HepG2 (cell line): ENCODE data around the gene PDE4D. TPM values are rescaled to one million over a fixed set of nuclear protein-coding genes. Genes with fewer than 3 reads are reported as not detected.

Experiments
- ATAC-seq: fragments of 200-7000 bp; cut with Tn5 transposase; 3 replicates; pipeline ENCODE4 v1.9.1; 2020; ENCODE audit warnings: mild to moderate bottlenecking, moderate library complexity
- BruUV-seq: library from RNA; stranded (reverse); fragments of 400-500 nt; replicated peaks from 2 replicates; lab custom pipeline; 2021; lab: Mats Ljungman, UMichigan
- CTCF ChIA-PET: fragments of 300-600 bp; formaldehyde crosslinking; extraction: SDS; loops from one replicate; lab custom pipeline; 2021; ENCODE audit warnings: low total read pairs, inconsistent platforms, low intra/inter-chr PET ratio; lab: Yijun Ruan, JAX
- POLR2A ChIA-PET: fragments of 350-600 bp; sonication (Branson Sonifier 250); formaldehyde crosslinking; loops from one replicate; lab custom pipeline; 2020; ENCODE audit warnings: antibody characterized with exemption, inconsistent platforms; lab: Yijun Ruan, JAX
- DNase-seq: peaks from one replicate; pipeline ENCODE4 v3.0.0-alpha.2; 2015; ENCODE audit warnings: low spot score
- FAIRE-seq: peaks from 3 replicates; lab custom pipeline; 2011; peaks lifted over from hg19 to GRCh38; lab: Jason Lieb, UNC
- H2AFZ ChIP-seq: one replicate; pipeline ENCODE4 v1.6.1; 2011; ENCODE audit warnings: low read length, inconsistent platforms
- H3K27ac ChIP-seq: fragments of 300-600 bp; 3 replicates; pipeline ENCODE4 v1.8.0; 2011; ENCODE audit warnings: mixed run types, mild to moderate bottlenecking, mixed read lengths, low read length, inconsistent platforms; ENCODE audit not compliant: insufficient read depth; ENCODE audit errors: extremely low read length
- H3K27me3 ChIP-seq, 2 experiments: fragments of 200-600 bp in 1 of 2; 2 replicates in 1 of 2; 3 replicates in 1 of 2; pipeline versions ENCODE4 v1.6.0 to v1.8.0; 2011; ENCODE audit warnings: low read length in 2 of 2, mild to moderate bottlenecking in 2 of 2, moderate library complexity in 2 of 2, inconsistent platforms in 1 of 2; ENCODE audit not compliant: insufficient read depth in 2 of 2, control insufficient read depth in 1 of 2
- H3K36me3 ChIP-seq, 2 experiments: fragments of 200-600 bp in 1 of 2; replicated peaks in 1 of 2; 2 replicates in 1 of 2; 3 replicates in 1 of 2; pipeline versions ENCODE4 v1.5.1 to v1.8.0; 2011; ENCODE audit warnings: low read length in 2 of 2, inconsistent platforms in 1 of 2; ENCODE audit not compliant: insufficient read depth in 2 of 2, control insufficient read depth in 1 of 2
- H3K4me1 ChIP-seq: 2 replicates; pipeline ENCODE4 v1.5.1; 2012; ENCODE audit warnings: low read length, inconsistent platforms; ENCODE audit not compliant: insufficient read depth
- H3K4me2 ChIP-seq: 2 replicates; pipeline ENCODE4 v1.6.0; 2011; ENCODE audit warnings: low read depth, low read length, inconsistent platforms
- H3K4me3 ChIP-seq, 3 experiments: fragments of 200-600 bp in 1 of 3; sonication (generic), shearing (Covaris generic) in 1 of 3; replicated peaks in 1 of 3; 2 replicates each; pipeline ENCODE4 v1.5.1; 2011 to 2016; ENCODE audit warnings: low read length in 3 of 3, inconsistent platforms in 2 of 3, low read depth in 2 of 3, mild to moderate bottlenecking in 2 of 3, control low read depth in 1 of 3, mixed read lengths in 1 of 3; ENCODE audit not compliant: insufficient read depth in 1 of 3
- H3K79me2 ChIP-seq: one replicate; pipeline ENCODE4 v1.6.1; 2011; ENCODE audit warnings: low read length, inconsistent platforms; ENCODE audit not compliant: insufficient read depth
- H3K9ac ChIP-seq: 2 replicates; pipeline ENCODE4 v1.6.0; 2011; ENCODE audit warnings: mild to moderate bottlenecking, low read depth, low read length, inconsistent platforms; ENCODE audit not compliant: insufficient read depth
- H3K9me3 ChIP-seq: 2 replicates; pipeline ENCODE4 v1.5.1; 2012; ENCODE audit warnings: mild to moderate bottlenecking, low read length
- H4K20me1 ChIP-seq: 2 replicates; pipeline ENCODE4 v1.6.0; 2011; ENCODE audit warnings: inconsistent platforms, mild to moderate bottlenecking, low read length, moderate library complexity; ENCODE audit not compliant: insufficient read depth
- ARID2 ChIP-seq: sonication (generic); formaldehyde crosslinking; IDR thresholded peaks from 2 replicates; pipeline ENCODE4 v1.8.1; 2022; ENCODE audit warnings: mild to moderate bottlenecking, missing genetic modification reagents, borderline replicate concordance
- BRCA1 ChIP-seq: sonication (generic); formaldehyde crosslinking; IDR thresholded peaks from 2 replicates; pipeline ENCODE4 v1.4.0; 2020; ENCODE audit warnings: missing genetic modification reagents
- FOXA3 ChIP-seq: IDR thresholded peaks from 2 replicates; pipeline ENCODE4 v1.6.1; 2016; ENCODE audit warnings: missing genetic modification reagents, missing compliant biosample characterization
- FOXJ3 ChIP-seq: sonication (generic); formaldehyde crosslinking; IDR thresholded peaks from 2 replicates; pipeline ENCODE4 v1.4.0; 2020; ENCODE audit warnings: missing genetic modification reagents, mild to moderate bottlenecking, borderline replicate concordance
- GFI1 ChIP-seq: sonication (generic); formaldehyde crosslinking; IDR thresholded peaks from 2 replicates; pipeline ENCODE4 v1.5.0; 2020; ENCODE audit warnings: missing genetic modification reagents, mild to moderate bottlenecking, borderline replicate concordance
- KDM2A ChIP-seq: sonication (generic); formaldehyde crosslinking; IDR thresholded peaks from 2 replicates; pipeline ENCODE4 v1.4.0; 2020; ENCODE audit warnings: low read depth, missing genetic modification reagents, borderline replicate concordance
- MATR3 ChIP-seq: sonication (generic); formaldehyde crosslinking; IDR thresholded peaks from 2 replicates; pipeline ENCODE4 v1.4.0; 2020; ENCODE audit warnings: missing genetic modification reagents
- MED1 ChIP-seq: sonication (generic); formaldehyde crosslinking; IDR thresholded peaks from 2 replicates; pipeline ENCODE4 v1.4.0; 2020; ENCODE audit warnings: missing genetic modification reagents
- MEF2D ChIP-seq: sonication (generic); formaldehyde crosslinking; IDR thresholded peaks from 2 replicates; pipeline ENCODE4 v1.5.1; 2020; ENCODE audit warnings: mild to moderate bottlenecking, missing genetic modification reagents
- SOX13 ChIP-seq, 3 experiments: fragments of 450-650 bp in 1 of 3; sonication (generic) in 1 of 3; formaldehyde crosslinking in 1 of 3; IDR thresholded peaks in 2 of 3; conservative IDR thresholded peaks in 1 of 3; 2 replicates each; pipeline versions ENCODE4 v1.5.0 to v1.6.1; 2016 to 2020; ENCODE audit warnings: antibody characterized with exemption in 1 of 3, mild to moderate bottlenecking in 1 of 3, missing compliant biosample characterization in 1 of 3, missing genetic modification reagents in 1 of 3, moderate library complexity in 1 of 3
- SOX5 ChIP-seq: IDR thresholded peaks from 2 replicates; pipeline ENCODE4 v1.6.1; 2016; ENCODE audit warnings: borderline replicate concordance
- SP2 ChIP-seq: sonication (generic); formaldehyde crosslinking; IDR thresholded peaks from 2 replicates; pipeline ENCODE4 v1.5.1; 2020; ENCODE audit warnings: mild to moderate bottlenecking, missing genetic modification reagents
- U2AF2 ChIP-seq: fragments of 200-400 bp; formaldehyde crosslinking; IDR thresholded peaks from 2 replicates; pipeline ENCODE4 v1.6.1; 2017; ENCODE audit warnings: low read depth, mild to moderate bottlenecking, low read length
- WGBS: methylation state at CpG from one replicate; pipeline ENCODE4 v1.1.6; 2017; ENCODE audit warnings: low lambda C conversion rate; 5-methylcytosine and 5-hydroxymethylcytosine counted together
- in situ Hi-C: cut with HindIII; loops from 2 replicates; pipeline ENCODE4 v1.10.0; 2017; ENCODE audit warnings: low pct_unique_long_range_greater_than_20kb; ENCODE audit not compliant: extremely low pct_ligation_motif_present
- intact Hi-C: fragments of 100-400 bp; cut with micrococcal nuclease; formaldehyde crosslinking; loops from one replicate; pipeline ENCODE4 v1.10.0; 2022; ENCODE audit not compliant: unreplicated experiment
- polyA plus RNA-seq, 8 experiments: library from polyadenylated mRNA; depleted of rRNA in 3 of 8; stranded (reverse) in 7 of 8; unstranded in 1 of 8; fragments of >200 nt; fragmentation: Illumina TruSeq in 4 of 8; extraction: Trizol in 4 of 8; gene quantifications; 2 replicates each; pipeline versions ENCODE4 v1.2.1 to v1.2.3, GENCODE V29; 2011 to 2016; ENCODE audit warnings: low read depth in 4 of 8, missing spikeins in 1 of 8, mixed read lengths in 1 of 8; ENCODE audit not compliant: insufficient read depth in 1 of 8
- total RNA-seq, 5 experiments: library from RNA; depleted of rRNA; stranded (reverse); fragments of >200 nt; fragmentation: Illumina TruSeq; extraction: Trizol; gene quantifications; 2 replicates each; pipeline ENCODE4 v1.2.3, GENCODE V29; 2016; ENCODE audit warnings: low read depth in 1 of 5
- TF ChIP-seq, protein P1 (sequence below): sonication (generic); formaldehyde crosslinking; conservative IDR thresholded peaks from 2 replicates; pipeline ENCODE4 v1.4.0; 2020; ENCODE audit warnings: missing genetic modification reagents
- TF ChIP-seq, protein P2 (sequence below): IDR thresholded peaks from 2 replicates; pipeline ENCODE4 v1.6.1; 2016
- TF ChIP-seq, protein P3 (sequence below): sonication (generic); formaldehyde crosslinking; conservative IDR thresholded peaks from 2 replicates; pipeline ENCODE4 v1.4.0; 2020; ENCODE audit warnings: missing genetic modification reagents

Gene PDE4D
- total and polyA plus RNA-seq, 2 of the 13 experiments (the other 11 are each of a cell fraction or from before 2014, with no cell fraction given), result 7.0 to 12.2 TPM

DNA sequence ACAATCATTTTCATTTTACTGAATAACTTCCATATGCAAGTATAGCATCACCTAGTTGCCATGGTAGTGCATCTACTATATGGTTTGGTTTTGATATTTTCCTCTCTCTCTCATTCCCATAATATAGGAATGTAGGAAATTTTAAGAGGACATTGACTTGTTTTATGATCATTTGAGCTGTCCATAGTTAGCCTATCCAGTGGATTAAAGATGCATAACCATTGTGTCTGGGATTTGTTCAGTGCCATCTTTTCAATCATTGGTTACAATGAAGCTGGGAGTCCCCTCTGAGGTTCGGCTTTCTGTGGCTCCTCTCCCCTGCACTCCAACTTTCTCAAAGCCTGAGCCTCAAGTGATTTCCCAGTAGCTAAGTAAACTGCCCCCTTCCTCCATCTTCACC, 852.2 kb downstream of the PDE4D start:
- no peak overlapping the region for H3K9ac ChIP-seq
- CTCF ChIA-PET, result no interaction called here
- peaks cover 45% of the 10 kb centered on the region for H3K4me1 ChIP-seq
- no peak overlapping the region for H3K4me3 ChIP-seq
- ATAC-seq (no peak), DNase-seq (no peak), FAIRE-seq (no peak)
- H3K79me2 ChIP-seq, result peaks cover 3% of the 10 kb centered on the region
- POLR2A ChIA-PET, result no interaction called here
- TF ChIP-seq GFI1 (no peak), ARID2 (CRISPR knock-in tag) (no peak), MEF2D (CRISPR knock-in tag) (no peak), MATR3 (CRISPR knock-in tag) (no peak), MED1 (CRISPR knock-in tag) (no peak), U2AF2 (no peak), BRCA1 (CRISPR knock-in tag) (no peak)
- TF ChIP-seq, protein P1, sequence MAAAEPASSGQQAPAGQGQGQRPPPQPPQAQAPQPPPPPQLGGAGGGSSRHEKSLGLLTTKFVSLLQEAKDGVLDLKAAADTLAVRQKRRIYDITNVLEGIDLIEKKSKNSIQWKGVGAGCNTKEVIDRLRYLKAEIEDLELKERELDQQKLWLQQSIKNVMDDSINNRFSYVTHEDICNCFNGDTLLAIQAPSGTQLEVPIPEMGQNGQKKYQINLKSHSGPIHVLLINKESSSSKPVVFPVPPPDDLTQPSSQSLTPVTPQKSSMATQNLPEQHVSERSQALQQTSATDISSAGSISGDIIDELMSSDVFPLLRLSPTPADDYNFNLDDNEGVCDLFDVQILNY, result no peak
- 57% methylated on average over 1 of the region's 1 CpG for WGBS
- H4K20me1 ChIP-seq, result no peaks in the 10 kb centered on the region
- in situ Hi-C loops (no loop called here), intact Hi-C loops (no loop called here)
- no TSS peak for BruUV-seq
- 0 out of 2 replicates have a peak overlapping the region, but pooled peaks have one; percentile 15 for H3K4me2 ChIP-seq
- no peaks in the 10 kb centered on the region for H3K9me3 ChIP-seq
- H3K27ac ChIP-seq, result no peak overlapping the region
- H3K36me3 ChIP-seq, result no peaks in the 10 kb centered on the region
- H3K27me3 ChIP-seq, result peaks cover 0 to 13% of the 10 kb centered on the region in 2 experiments; a peak in 1 of 5 replicates
- no peak overlapping the region for H2AFZ ChIP-seq

DNA sequence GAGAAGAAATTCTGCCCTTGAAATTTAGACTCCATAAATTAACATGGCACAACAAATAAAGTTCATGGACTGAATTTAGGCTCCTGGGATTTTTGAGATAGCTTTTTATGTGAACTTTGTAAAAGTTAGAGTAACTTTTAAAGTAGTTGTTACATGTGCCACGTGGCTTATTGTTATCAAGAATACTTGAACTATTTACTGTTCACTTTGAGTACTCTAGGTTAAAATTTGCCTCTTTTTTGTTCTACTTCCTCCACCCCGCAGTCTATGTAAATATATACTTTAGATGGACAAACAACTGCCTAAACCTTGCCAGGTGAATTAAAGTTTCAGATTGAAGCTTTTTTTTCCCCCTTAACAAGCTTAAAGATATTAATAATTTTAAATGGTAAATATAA, 852.7 kb downstream of the PDE4D start:
- Histone ChIP-seq H3K4me1 (peaks cover 50% of the 10 kb centered on the region), H3K27me3 (peaks cover 0 to 13% of the 10 kb centered on the region in 2 experiments; a peak in 1 of 5 replicates), H3K9ac (no peak overlapping the region; the same call in 1 of the 2 replicates), H3K36me3 (no peaks in the 10 kb centered on the region), H3K4me3 (peak overlapping the region in 2 of 3 experiments; percentile 13 to 77; a peak in 2 of 6 replicates), H3K4me2 (peak overlapping the region; percentile 77; the same call in 1 of the 2 replicates), H4K20me1 (no peaks in the 10 kb centered on the region), H3K27ac (peak overlapping the region; percentile 57), H3K9me3 (no peaks in the 10 kb centered on the region), H2AFZ (no peak overlapping the region), H3K79me2 (peaks cover 3% of the 10 kb centered on the region)
- ATAC-seq, result no peak
- FAIRE-seq, result no peak
- BruUV-seq, result no TSS peak
- DNase-seq, result no peak
- in situ Hi-C loops (no loop called here), intact Hi-C loops (no loop called here)
- CTCF ChIA-PET, result no interaction called here
- WGBS, result 0% methylated on average over 2 of the region's 2 CpGs
- POLR2A ChIA-PET, result no interaction called here
- TF ChIP-seq FOXJ3 (CRISPR knock-in tag) (peak; percentile 75; the same call in 1 of the 2 replicates), SP2 (CRISPR knock-in tag) (no peak), SOX13 (IDR thresholded peaks at IDR 0.05) (no peak), SOX13 (CRISPR knock-in tag; conservative IDR thresholded peaks at IDR 0.05 in 1 of 2, IDR thresholded peaks at IDR 0.05 in 1 of 2) (peak in 1 of 2 experiments; percentile 81; a peak in 2 of 4 replicates), FOXA3 (CRISPR knock-in tag) (peak; percentile 73), KDM2A (no peak), SOX5 (CRISPR knock-in tag) (peak; percentile 86)
- TF ChIP-seq, protein P2, sequence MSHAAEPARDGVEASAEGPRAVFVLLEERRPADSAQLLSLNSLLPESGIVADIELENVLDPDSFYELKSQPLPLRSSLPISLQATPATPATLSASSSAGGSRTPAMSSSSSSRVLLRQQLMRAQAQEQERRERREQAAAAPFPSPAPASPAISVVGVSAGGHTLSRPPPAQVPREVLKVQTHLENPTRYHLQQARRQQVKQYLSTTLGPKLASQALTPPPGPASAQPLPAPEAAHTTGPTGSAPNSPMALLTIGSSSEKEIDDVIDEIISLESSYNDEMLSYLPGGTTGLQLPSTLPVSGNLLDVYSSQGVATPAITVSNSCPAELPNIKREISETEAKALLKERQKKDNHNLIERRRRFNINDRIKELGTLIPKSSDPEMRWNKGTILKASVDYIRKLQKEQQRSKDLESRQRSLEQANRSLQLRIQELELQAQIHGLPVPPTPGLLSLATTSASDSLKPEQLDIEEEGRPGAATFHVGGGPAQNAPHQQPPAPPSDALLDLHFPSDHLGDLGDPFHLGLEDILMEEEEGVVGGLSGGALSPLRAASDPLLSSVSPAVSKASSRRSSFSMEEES (CRISPR knock-in tag), result peak; percentile 31
- TF ChIP-seq, protein P3, sequence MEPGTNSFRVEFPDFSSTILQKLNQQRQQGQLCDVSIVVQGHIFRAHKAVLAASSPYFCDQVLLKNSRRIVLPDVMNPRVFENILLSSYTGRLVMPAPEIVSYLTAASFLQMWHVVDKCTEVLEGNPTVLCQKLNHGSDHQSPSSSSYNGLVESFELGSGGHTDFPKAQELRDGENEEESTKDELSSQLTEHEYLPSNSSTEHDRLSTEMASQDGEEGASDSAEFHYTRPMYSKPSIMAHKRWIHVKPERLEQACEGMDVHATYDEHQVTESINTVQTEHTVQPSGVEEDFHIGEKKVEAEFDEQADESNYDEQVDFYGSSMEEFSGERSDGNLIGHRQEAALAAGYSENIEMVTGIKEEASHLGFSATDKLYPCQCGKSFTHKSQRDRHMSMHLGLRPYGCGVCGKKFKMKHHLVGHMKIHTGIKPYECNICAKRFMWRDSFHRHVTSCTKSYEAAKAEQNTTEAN (CRISPR knock-in tag), result peak; percentile 50; the same call in 1 of the 2 replicates
